CD4-positive, alpha-beta T cell treated with Interferon gamma for 1 hour (primary cell): Measurements from ENCODE around the gene ZNF148.

ENCODE experiments used
- DNase-seq: peaks from one replicate; pipeline ENCODE4 v3.0.0-alpha.2; 2020

The ZNF148 gene

DNA sequence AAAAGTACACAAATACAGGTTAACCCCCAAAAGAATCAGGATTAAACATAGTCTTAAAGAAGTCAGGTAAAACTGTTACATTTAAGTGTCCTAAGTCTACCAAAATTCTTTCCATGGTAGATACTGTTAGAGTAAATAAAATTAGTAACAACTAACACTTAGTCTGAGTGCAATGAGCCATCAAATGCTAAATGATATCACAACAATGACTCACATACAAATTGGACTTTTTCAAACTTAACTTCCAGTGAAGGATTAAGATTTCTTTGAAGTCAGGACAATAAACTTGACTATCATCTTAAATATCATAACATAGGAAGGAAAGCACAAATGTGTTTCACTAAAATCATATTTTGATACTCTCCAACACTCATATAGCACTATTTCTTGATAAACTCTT lies 43.9 kb downstream of the ZNF148 start:
- no peak for DNase-seq

DNA sequence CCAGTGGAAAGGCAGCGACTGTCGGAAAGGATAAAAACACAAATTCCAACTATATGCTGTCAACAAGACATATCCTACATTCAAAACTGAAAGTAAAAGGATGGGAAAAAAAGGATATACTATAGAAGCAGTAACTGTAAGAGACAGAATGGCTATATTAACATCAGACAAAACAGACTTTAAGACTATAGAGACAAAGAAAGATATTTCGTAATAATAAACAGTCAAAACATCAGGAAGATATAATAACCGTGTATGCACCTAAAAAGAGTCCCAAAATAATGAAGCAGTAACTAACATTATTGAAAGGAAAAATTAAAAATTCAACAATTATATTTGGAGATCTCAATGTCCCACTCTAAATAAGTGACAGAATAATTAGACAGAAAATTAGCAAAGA lies 48.2 kb downstream of the ZNF148 start:
- DNase-seq = no peak

DNA sequence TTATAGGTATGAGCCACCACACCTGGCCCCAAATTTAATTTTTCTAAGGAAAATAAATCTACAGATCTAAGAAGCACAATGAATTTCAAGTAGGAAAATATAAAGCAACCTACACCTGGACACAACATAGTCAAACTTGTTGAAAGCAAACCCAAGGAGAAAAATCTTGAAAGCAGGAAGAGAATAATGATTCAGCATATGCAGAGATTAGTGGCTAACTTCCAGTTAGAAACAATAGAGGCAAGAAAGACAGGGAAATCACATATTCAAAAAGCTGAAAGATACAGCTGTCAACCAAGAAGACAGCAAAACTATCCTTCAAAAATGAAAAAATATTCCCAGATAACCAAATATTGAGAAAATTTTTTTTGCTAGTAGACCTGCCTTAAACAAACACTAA lies 49.4 kb downstream of the ZNF148 start:
- DNase-seq = no peak

DNA sequence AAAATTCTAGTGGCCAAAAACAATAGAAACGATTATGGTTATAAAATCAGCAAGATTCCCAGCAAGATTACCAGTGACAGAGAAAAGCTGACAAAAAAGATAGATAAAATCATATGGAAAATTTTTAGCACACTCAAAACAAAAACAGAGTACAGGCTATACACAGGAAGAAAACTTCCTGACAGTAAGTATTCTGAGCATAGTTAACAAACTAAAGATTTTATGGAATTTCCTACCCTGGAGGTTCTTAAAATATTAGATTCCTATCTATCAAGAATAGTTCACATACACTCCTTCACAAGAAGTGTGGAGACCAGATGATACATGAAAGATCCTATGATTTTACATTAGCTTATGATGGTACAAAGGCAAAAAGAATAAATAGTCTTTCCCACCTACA lies 50.8 kb downstream of the ZNF148 start:
- no peak for DNase-seq

DNA sequence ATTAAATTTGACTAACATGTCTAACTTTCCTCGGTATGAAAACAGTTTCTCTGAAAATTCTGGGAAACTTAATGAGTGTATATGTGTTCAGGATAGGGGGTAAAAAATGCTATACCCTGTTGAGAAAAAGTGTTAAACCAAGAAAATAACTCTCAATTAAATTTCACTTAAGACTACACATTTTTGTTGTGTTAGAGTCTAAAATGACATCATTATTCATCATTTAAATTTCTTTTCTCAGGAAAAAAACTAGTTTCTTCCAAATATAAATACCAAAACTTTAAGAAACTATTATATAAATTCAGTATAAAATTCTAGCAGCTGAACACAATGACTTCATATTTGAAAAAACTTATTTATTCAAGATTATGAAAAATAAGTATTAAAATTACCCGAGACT lies 52.2 kb downstream of the ZNF148 start:
- no peak for DNase-seq

DNA sequence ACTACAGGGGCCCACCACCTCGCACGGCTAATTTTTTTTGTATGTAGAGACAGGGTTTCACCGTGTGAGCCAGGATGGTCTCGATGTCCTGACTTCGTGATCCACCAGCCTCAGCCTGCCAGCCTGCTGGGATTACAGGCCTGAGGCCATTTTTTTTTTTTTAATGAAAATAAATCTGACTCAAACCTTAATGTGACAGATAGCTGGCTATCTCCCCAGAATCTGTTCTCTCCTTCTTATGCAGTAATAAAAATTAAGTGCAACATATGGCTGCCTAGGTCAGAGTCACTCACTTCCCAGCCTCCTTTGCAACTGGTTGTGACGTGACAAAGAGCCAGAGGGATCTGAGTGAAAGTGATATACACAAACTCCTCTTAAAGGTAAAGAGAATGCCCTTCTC lies 53.0 kb downstream of the ZNF148 start:
- no peak for DNase-seq

DNA sequence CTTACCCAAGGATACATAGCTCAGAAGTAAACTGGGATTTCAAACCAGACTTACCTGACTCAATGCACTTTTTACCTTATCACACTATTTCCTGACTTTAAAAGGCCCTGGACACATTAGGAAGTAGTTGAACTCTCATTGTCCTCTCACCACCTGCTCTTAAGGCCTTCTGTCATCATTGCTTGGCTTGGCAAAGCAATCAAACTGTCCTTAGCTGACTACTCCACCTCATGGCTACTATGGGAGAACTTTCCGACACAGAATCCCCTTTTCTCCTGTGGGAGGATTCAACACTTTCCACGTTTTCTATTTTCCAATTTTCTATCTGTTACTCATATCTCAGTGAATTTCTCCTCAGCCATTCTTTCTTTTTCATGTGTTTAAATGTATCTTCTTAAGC lies 55.4 kb downstream of the ZNF148 start:
- DNase-seq = no peak

DNA sequence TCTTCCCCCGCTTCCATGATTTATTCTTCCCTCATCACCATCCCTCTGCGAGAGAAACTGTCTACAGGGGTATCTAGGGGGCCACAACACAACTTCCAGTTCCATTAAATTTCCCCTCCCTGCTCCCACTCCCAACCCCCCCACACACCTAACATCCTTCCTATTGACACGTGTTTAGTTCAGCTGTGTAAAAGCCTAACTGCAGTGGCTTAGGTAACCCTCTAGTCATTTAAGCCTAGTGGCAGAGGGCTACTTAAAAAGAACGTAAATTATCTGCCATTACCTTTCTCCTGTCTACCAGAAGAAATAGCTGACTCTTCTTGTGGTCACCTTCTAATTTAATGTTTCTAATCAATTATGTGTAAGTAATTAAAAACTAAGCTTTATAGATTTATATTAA lies 56.3 kb downstream of the ZNF148 start:
- no peak for DNase-seq

DNA sequence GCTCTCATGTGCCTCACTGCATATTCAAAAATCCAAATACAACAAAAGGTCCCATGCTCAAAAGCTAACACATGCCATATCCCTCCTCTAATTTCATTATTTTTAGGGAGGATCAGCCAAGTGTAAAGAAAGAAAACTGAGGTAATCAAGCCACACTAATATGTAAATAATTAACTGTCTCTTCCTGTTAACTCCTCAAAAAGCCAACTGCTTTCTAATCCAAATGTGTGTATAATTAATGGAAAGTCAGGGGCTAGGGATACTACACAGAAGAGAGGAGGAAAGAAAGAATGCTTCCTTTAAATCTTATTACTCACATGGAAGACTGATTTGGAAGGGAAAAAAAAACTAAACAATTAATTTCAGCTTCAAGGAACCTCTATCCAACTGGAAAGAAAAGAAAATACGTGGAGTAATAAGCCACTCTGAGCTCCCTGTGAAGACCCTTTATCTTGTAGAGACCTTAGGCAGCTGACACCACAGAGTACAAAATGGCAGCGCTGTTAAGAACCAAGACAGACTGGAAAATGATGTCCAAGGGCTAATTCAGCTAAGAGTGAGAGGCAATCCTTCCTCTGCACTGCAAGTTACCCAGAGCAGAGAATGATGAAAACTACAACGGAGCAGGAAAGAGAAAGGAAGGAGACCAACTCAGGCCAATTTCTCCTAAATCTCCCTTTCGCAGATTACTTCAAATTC lies 56.8 kb downstream of the ZNF148 start:
- DNase-seq = no peak

DNA sequence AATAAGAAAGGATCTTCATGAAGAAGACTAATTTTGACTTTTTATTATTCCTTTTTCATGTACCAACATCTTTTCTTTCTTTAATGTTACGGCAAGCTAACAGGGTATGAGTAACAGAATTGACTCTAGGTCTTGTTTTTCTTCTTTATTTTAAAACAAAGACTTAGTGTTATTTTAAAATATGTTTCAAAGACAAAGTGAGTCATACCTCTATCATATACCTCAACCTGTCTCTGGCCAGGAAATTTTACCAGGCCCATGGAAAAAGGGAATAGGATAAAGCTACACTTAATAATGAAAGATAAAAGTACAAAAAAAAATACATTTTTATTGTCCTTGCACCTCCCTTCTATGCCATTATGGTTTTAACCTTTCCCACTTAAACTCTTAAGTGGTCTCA lies 57.4 kb downstream of the ZNF148 start:
- no peak for DNase-seq

DNA sequence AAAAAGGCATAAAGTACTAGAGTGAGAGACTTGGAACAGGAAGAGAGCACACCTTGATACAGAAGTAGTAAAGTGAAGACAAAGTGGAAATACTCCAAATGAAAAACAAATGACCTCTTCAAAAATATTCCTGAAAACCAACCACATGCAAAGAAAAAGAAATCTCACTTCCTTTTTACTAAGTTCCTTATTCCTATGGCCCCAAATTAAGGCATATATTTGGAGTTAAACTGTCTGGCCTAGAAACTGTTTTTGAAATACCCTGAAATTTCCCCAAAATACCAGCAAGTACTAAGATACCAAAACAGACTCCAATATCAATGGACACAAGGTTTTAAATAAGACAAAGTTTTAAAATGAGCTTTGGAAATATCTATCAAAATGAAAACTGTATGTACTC lies 58.2 kb downstream of the ZNF148 start:
- no peak for DNase-seq

DNA sequence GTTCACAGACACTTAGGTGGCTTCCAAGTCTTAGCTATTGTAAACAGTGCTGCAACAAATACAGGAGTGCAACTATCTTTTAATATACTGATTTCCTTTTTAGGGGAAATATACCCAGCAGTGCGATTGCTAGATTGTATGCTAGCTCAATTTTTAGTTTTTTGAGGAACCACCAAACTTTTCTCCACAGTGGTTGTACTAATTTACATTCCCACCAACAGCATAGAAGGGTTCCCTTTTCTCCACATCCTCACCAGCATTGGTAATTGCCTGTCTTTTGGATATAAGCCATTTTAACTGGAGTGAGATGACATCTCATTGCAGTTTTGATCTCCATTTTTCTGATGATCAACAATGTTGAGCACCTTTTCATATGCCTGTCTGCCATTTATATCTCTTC lies 58.9 kb downstream of the ZNF148 start:
- DNase-seq = no peak

DNA sequence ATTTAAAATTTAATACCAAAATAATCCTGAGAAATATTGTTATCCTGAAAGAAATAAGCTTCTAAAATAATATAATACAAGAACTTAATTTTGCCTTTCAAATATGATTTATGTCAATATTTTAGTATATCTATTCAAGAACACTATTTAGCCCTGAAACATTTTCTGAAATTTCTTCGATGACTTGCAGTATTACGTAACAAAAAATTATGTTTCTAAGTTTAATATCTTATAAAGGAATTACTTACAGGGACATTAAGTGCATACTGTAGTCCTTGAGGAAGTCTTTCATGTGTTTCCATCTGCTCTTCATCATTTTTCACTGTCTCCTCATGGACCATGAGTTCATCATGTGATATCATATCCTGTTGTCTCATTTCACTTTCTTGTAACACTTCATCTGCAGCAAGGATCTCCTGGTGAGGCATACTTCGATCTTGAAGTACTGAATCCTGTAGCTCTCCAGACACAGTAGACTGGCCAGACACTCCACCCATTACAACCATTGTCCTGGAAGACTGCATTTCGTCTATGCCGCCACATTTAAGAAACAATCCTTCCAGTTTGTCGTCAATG lies 62.0 kb downstream of the ZNF148 start:
- no peak for DNase-seq

DNA sequence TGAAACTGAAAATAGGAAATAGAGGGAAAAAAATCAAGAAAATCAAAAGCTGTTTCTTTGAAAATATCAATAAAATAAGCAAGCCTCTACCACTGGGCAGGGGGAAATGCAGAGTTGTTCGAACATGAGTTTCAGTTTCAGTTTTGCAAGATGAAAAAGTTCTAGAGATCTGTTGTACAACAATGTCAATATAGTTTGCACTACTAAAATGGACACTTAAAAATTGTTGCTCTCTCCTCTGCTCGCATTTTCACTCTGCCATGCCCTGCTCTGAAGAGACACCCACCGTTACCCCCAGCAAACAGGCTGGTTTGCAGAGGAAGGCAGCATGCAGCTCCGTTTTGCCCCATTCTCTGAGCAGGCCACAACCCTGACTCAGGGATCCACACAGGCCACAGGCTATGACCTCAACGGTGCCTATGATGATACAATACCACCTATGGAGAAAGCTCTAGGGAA lies 64.5 kb downstream of the ZNF148 start:
- DNase-seq = peak; percentile 28

DNA sequence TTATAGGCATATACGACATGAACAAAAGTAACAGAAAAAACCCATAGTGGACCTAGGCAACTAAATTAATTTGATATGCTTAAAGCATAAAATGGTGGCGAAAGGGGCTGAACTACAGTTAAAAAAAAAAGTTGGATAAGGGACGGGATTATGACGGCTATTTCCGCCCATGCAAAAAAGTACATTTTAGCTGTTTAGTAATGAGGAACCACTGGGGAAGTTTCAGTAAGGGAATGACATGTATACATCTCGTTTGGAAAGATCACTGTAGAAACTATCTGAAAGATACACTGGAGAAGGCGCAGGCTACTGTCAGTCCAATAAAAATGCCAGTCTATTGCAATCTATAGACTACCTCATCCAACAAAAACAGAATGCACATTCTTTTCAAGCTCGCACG lies 65.6 kb downstream of the ZNF148 start:
- no peak for DNase-seq

DNA sequence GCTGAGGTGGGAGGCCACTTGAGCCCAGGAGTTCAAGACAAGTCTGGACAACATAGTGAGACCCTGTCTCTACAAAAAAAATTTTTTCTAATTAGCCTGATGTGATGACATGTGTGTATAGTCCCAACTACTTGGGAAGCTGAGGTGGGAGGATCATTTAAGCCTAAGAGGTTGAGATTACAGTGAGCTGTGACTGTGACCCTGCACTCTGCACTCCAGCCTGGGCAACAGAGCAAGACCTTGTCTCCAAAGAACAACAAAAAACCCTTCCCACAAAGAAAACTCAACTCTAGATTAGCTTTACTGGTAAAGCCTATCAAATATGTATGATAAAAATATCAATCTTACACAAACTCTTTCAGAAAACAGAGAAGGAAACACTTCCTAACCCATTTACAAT lies 68.5 kb downstream of the ZNF148 start:
- DNase-seq = no peak

DNA sequence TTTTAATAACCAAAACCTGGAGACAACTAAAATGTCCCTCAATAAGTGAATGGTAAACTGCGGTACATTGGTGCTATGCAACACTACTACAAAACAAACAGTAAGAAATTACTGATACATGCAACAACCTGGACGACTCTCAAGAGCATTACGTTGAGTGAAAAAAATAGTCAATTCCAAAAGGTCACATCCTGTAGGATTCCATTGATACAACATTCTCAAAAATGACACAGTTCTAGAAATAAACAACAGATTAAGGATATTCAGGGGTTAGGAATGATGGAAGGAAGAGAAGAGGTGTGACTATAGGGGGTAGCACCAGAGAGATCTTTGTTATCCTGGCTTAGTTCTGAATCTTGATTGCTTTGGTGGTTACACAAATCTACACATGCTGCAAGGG lies 72.2 kb downstream of the ZNF148 start:
- no peak for DNase-seq

DNA sequence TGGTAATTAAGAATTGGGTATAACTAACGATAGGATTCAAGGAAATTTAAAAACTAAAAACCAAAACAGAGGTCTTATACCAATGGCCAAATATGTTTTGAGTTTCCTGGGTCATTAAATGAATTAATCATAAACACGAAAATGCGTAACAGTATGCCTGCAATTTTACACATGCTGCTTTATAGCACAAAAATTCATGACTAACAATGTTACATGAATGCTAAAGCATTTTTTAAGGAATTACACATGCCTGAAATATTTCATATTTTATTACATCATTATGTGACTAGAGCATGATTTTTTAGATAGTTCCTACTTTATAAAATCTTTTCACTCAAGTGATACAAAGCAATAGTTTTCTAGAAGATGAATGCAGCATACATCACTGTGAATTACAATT lies 74.7 kb downstream of the ZNF148 start:
- DNase-seq = no peak

DNA sequence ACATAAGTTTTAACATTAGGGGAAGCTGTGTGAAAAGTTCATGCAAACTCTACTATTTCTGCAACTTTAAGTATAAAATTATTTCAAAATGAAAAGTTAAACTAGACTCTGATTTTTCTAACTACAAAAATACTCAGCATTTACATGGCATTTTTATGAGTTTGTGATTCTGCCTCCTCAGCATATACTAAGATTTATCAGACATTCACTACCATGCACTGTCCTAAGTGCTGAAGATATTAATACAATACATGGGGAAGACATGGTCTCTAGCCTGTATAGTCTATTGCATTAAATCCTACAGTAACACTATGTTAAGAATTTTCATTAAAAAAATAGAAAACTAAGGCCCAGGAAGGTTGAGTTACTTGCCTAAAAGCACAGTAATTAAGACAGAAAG lies 80.7 kb downstream of the ZNF148 start:
- no peak for DNase-seq

DNA sequence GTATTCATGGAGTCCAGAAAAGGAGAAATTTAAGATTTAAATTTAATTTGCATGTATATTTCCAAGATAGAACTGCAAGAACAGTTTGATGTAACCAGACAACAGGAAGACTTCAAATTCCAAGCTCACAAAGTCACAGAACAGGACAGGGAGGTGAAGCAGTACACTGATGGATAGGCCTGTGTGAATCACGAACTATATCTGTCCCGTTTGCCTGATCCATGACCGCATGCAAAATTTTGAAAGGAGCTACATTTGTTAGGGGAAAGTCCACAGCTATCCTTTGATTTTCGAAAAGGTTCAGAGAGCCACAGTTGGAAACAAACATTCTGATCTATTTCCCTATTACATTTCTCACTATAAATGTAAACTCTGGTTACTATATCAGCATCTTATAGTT lies 83.1 kb downstream of the ZNF148 start:
- no peak for DNase-seq

DNA sequence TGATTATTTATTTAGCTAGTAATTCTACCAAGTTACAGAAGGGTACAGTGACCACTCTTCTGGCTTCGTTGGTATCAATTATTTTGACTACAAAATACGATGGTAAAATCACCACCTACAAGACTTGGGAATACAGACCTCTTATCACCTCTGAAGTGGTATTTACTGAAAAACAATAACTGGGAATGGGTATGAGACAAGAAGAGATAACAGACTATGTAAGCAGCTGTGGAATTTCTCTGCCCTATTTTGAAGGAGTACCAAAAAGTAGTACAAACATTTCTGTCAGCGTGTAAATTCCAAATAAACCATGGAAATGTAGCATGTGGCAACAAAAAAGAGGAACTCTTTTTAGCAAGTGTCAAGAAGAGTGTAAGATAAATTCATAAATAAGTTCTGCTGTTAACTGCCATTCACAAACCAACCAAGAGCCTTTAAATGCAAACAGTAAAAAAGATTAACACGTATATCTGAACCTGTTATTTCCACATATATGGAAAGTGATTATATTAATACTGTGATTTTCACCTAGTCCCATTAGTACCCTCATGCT lies 85.6 kb downstream of the ZNF148 start:
- DNase-seq = no peak

DNA sequence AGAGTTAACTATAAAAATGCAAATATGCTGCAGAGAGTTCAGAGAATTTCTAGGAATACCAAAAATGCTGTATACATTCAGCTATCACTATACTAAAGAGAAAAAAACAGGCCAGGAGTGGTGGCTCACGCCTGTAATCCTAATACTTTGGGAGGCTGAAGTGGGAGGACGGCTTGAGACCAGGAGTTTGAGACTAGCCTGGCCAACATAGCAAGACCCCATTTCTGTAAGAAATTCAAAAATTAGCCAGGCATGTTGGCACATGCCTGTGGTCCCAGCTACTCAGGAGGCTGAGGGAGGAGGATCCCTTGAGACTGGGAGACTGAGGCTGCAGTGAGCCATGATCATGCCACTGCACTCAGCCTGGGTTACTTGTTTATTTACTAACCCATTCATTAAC lies 87.9 kb downstream of the ZNF148 start:
- no peak for DNase-seq

DNA sequence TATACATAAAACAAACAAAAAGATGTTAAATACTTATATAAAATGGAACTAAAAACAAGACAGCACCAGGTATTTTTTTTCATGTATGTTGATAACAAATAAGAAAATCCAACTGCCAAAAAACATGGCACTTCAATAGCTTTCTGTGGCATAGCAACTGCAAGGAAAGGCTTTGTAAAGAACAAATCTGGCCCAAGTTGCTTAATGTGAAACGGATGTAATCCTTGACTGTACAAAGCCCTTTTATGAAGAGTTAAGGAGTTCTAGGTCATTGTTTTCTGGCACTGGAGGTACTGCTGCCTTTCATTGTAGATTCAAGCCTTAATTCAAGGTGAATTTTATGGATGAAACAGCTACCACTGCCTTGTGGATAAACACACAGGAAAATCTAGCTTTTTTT lies 93.7 kb downstream of the ZNF148 start:
- no peak for DNase-seq

DNA sequence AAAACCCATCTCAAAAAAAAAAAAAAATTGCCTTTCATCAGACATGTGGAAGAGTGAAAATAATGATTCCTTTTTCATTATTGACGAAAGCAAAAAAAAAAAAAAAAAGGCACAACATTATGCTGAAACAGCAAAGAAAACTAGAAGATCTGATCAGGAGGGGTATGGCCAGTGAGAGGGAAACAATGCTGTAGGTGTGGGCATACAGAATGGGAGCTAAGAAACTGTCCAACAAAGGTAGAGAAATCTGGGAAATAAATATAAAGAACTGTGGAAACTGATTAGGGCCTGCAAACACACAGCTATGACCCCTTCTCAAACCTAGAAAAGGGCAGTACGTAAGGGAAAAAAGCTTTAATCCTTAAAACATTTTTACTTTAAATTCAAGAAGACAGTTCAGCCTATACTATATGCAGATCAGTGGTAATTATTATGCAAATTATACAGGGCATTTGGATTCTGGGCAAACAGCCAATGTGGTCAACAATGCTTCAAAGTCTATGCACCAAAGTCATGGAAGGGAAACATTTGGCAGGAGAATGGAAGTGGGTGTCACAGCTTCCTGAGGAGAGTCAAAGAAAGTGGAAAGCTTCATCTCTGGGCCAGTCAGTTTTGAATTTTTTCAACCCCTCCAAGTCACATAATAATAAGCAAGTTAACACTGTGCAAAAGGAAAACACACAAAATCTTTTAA lies 94.3 kb downstream of the ZNF148 start:
- DNase-seq = no peak
